ENCODE data around the gene VAC14. TPM values are rescaled to one million over a fixed set of nuclear protein-coding genes. Genes with fewer than 3 reads are reported as not detected.

VAC14 gene
- total and polyA plus RNA-seq, 3 donors from 2014 or later, result 41.0 to 80.5 (median 61.8) TPM

GRCh38 chr16:70692130-70692872 is 108.7 kb downstream of the VAC14 start:
- Histone ChIP-seq H3K36me3 (ENCODE audit: low read depth, missing control alignments) (no peaks in the 10 kb centered on the region), H3K4me1 (peaks cover 49% of the 10 kb centered on the region)
- WGBS, 2 donors, result 78 to 80% methylated on average over 2 to 14 of the region's 14 CpGs

GRCh38 chr16:70691223-70692129 is 109.5 kb downstream of the VAC14 start:
- Histone ChIP-seq H3K4me1 (peaks cover 52% of the 10 kb centered on the region), H3K4me3 (no peak overlapping the region), H3K9me3 (no peaks in the 10 kb centered on the region), H3K36me3 (ENCODE audit: low read depth, missing control alignments) (no peaks in the 10 kb centered on the region), H3K27me3 (no peaks in the 10 kb centered on the region), H3K27ac (peak overlapping the region in 1 of 2 donors; percentile 61)
- DNase-seq, result no peak
- intact Hi-C loops (cut with DNase I; ENCODE audit: low total_unique reads), result no loop called here
- no peak for TF ChIP-seq POLR2A (IDR thresholded peaks at IDR 0.05)
- TF ChIP-seq CTCF (IDR thresholded peaks at IDR 0.05), result no peak
- 77 to 93% methylated on average over 8 to 22 of the region's 26 CpGs for WGBS, 2 donors

More at GRCh38 chr16:70692130-70692872, 108.7 kb downstream of the VAC14 start:
- Histone ChIP-seq H3K4me3 (no peak overlapping the region), H3K27me3 (no peaks in the 10 kb centered on the region), H3K27ac (peak overlapping the region in 1 of 2 donors; percentile 4), H3K9me3 (no peaks in the 10 kb centered on the region)
- intact Hi-C loops (cut with DNase I; ENCODE audit: low total_unique reads), result no loop called here
- DNase-seq, result no peak
- TF ChIP-seq POLR2A (IDR thresholded peaks at IDR 0.05), result no peak
- TF ChIP-seq CTCF (IDR thresholded peaks at IDR 0.05), result no peak

- no peaks in the 10 kb centered on the region for H3K36me3 ChIP-seq (ENCODE audit: low read depth, missing control alignments)
- peaks cover 49% of the 10 kb centered on the region for H3K4me1 ChIP-seq
- DNase-seq, result no peak
- TF ChIP-seq POLR2A (IDR thresholded peaks at IDR 0.05) (no peak), CTCF (IDR thresholded peaks at IDR 0.05) (no peak)
- no peak overlapping the region for H3K4me3 ChIP-seq
- H3K27ac ChIP-seq, result peak overlapping the region in 1 of 2 donors; percentile 61
- WGBS, 2 donors, result 77 to 89% methylated on average over 6 to 16 of the region's 16 CpGs
- intact Hi-C loops (cut with DNase I; ENCODE audit: low total_unique reads), result no loop called here
- H3K9me3 ChIP-seq, result no peaks in the 10 kb centered on the region
- no peaks in the 10 kb centered on the region for H3K27me3 ChIP-seq
Observed at GRCh38 chr16:70689970-70690891, 110.7 kb downstream of the VAC14 start.

- intact Hi-C loops (cut with DNase I; ENCODE audit: low total_unique reads), result no loop called here
- no peaks in the 10 kb centered on the region for H3K9me3 ChIP-seq
- TF ChIP-seq POLR2A (IDR thresholded peaks at IDR 0.05) (no peak), CTCF (IDR thresholded peaks at IDR 0.05) (no peak)
- no peak overlapping the region for H3K4me3 ChIP-seq
- H3K27me3 ChIP-seq, result no peaks in the 10 kb centered on the region
- WGBS, 2 donors, result 92 to 93% methylated on average over 17 to 22 of the region's 22 CpGs
- no peak overlapping the region for H3K27ac ChIP-seq
- H3K36me3 ChIP-seq (ENCODE audit: low read depth, missing control alignments), result no peaks in the 10 kb centered on the region
- no peak for DNase-seq
- H3K4me1 ChIP-seq, result peaks cover 54% of the 10 kb centered on the region
Observed at GRCh38 chr16:70689035-70689969, 111.7 kb downstream of the VAC14 start.
